ENCODE results near the gene VPS16. TPM values are rescaled to one million over a fixed set of nuclear protein-coding genes. Genes with fewer than 3 reads are reported as not detected.

Gene VPS16
- total RNA-seq, 4 donors from 2014 or later = 22.1 to 44.0 (median 30.7) TPM

DNA sequence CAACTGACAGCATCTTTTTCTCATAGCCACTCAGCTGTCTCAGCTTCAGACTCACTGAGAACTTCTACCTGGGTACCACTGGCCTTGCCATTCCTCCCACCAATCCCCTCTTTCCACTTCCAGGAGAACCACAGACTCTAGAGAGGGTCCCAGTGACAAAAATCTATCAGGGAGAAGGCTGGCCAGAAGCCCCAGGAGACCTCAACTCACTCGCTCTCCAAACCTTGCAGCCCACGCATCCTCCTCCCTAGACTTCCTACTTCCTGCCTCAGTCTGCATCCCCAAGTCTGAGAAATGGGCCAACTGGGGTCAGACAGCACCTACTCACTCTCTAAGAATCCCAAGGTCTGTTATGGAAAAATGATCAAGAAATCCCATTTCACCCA is 23.2 kb upstream of the VPS16 start:
- peaks cover 0 to 15% (median 0%) of the 10 kb centered on the region in 3 donors for H3K4me1 ChIP-seq
- H3K9me3 ChIP-seq = peaks cover 0 to 5% (median 0%) of the 10 kb centered on the region in 3 donors
- ATAC-seq = no peak
- WGBS, 2 donors (ENCODE audit: low coverage in 1 of 2) = 76 to 83% methylated on average over 2 of the region's 2 CpGs
- no peak overlapping the region for H3K27ac ChIP-seq
- TF ChIP-seq CTCF (IDR thresholded peaks at IDR 0.05) (no peak), EP300 (IDR thresholded peaks at IDR 0.05) (no peak), POLR2A (IDR thresholded peaks at IDR 0.05) (no peak), POLR2AphosphoS5 (IDR thresholded peaks at IDR 0.05) (no peak)
- no peak overlapping the region for H3K4me3 ChIP-seq
- H3K27me3 ChIP-seq = peaks cover 78% of the 10 kb centered on the region
- no peaks in the 10 kb centered on the region for H3K36me3 ChIP-seq

DNA sequence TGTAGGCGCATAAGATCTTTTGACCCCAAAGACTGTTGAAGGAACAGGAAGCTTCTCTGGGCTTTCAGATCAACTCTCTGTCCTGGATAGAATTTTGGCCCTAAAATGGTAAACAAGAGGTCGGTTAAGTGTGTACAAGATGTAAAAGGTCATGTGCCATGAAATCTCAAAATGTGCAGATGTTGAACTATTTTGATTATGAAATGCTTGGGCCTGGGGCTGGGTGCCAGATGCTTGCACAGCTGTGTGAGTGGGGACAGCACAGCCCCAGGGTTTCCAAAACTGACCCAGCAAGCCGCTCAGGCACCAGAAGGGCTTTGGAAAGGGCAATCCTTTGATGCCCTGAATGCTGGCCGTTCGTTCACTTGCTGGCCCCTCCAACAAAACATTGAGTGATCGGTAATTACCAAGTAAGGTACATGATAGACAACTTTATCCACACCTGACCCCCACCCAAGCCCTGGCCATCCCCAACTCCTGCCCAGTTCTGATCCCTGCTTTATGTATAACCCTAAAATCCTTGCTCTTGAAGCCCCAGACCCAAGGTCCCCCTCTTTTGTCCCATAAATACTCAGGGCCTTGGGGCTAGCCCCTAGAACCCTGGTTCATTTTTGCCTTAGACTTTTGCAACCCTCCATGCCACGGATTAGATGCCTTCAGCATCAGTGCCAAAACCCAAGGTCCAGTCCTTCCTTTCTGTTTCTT is 22.5 kb upstream of the VPS16 start:
- 75 to 79% methylated on average over 5 to 7 of the region's 7 CpGs for WGBS, 2 donors (ENCODE audit: low coverage in 1 of 2)
- Histone ChIP-seq H3K36me3 (no peaks in the 10 kb centered on the region), H3K27me3 (peaks cover 72% of the 10 kb centered on the region), H3K27ac (no peak overlapping the region), H3K9me3 (no peaks in the 10 kb centered on the region), H3K4me3 (no peak overlapping the region), H3K4me1 (peaks cover 0 to 15% (median 0%) of the 10 kb centered on the region in 3 donors)
- TF ChIP-seq CTCF (IDR thresholded peaks at IDR 0.05) (no peak), POLR2AphosphoS5 (IDR thresholded peaks at IDR 0.05) (no peak), EP300 (IDR thresholded peaks at IDR 0.05) (no peak), POLR2A (IDR thresholded peaks at IDR 0.05) (no peak)
- no peak for ATAC-seq

DNA sequence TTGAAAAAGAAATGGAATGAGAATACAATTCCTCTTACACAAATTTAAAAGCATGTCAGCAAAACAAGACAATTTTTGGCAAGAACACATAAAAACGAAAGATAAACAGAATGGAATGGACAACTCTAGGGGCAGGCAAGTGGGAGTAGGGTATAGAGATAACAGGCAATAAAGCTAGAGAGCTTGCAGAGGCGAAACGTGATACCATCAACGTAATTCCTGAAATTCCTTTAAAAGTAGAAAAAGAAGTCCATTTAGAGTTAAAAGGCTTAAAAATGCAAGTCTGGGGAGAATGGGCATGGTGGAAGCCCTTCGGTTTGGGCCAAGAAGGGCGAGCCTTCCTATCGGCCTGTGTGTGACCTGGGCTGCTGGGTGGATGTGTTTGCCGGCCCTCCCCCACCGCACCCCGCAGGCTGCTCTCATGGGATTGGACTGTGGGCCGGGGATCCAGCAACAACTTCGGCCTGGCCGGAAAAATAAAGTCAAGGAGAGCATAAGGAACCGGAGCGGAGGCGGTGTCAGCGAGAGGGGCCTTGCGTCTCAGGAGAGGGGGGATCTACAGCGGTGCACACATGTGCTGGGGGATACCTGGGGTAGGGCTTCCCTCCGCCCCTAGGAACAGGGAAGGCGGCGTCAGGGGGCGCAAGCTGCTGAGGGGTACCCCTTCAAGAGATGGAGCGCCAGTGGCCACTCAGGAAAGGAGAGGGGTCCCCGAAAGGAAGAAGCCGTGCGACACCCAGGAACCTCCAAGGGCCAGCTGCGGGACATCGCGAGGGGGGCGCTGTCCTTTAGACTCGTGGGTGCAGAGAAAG is 20.3 kb upstream of the VPS16 start:
- WGBS, 2 donors (ENCODE audit: low coverage in 1 of 2) = 22 to 25% methylated on average over 17 to 18 of the region's 32 CpGs
- no peak for TF ChIP-seq POLR2A (IDR thresholded peaks at IDR 0.05)
- TF ChIP-seq CTCF (IDR thresholded peaks at IDR 0.05) = no peak
- no peak for TF ChIP-seq EP300 (IDR thresholded peaks at IDR 0.05)
- TF ChIP-seq POLR2AphosphoS5 (IDR thresholded peaks at IDR 0.05) = no peak
- Histone ChIP-seq H3K27ac (no peak overlapping the region), H3K36me3 (no peaks in the 10 kb centered on the region), H3K9me3 (no peaks in the 10 kb centered on the region), H3K27me3 (peaks cover 61% of the 10 kb centered on the region), H3K4me3 (no peak overlapping the region), H3K4me1 (peaks cover 0 to 15% (median 0%) of the 10 kb centered on the region in 3 donors)
- no peak for ATAC-seq

DNA sequence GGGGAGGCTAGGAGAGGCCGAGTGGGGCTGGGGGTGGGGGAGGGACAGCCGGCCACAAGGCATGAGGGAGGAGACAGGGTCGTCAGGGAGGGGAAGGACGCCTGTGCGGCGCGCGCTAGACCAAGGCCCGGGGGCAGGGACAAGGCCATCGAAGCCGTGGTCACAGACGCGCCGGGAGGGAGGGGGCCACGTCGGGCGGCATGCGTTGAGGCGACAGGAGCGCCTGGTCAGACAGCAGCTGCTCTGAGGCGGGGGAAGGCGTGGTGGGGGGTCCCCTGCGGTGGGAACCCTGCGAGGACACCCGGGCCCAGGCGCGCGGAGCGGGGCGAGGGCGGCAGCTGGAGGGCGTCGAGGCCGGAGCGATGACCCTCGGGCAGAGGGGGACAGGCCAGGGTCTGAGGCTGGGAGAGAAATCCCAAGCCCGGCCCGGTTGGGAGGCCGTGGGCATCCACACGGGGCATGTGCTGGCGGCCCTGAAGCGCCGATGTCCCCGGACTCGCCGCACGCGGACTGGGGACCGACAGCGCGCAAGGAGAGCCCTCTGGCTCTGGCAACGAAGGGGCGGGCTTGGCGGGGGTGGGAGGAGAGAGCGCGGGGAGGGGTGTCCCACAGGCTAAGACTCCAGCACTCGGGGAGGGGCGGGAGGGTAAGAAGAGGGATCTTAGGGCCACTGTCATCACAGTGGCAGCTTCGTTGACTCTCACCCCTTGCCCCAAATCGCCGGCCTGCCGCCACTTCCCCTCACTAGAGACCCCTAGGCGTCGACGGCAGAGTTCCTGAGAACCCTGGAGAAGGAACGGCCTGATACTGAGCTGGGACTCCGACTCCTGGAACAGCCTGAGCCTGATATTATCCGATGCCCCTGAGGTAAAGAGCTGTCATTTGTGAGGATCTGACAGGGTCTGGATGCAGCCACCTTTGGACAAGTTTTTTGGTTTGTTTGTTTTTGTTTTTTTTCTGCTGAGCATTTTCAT is 19.4 kb upstream of the VPS16 start:
- H3K4me1 ChIP-seq = peaks cover 0 to 15% (median 0%) of the 10 kb centered on the region in 3 donors
- no peaks in the 10 kb centered on the region for H3K36me3 ChIP-seq
- no peak for TF ChIP-seq EP300 (IDR thresholded peaks at IDR 0.05)
- no peak for TF ChIP-seq CTCF (IDR thresholded peaks at IDR 0.05)
- TF ChIP-seq POLR2AphosphoS5 (IDR thresholded peaks at IDR 0.05) = no peak
- TF ChIP-seq POLR2A (IDR thresholded peaks at IDR 0.05) = no peak
- no peak overlapping the region for H3K4me3 ChIP-seq
- no peaks in the 10 kb centered on the region for H3K9me3 ChIP-seq
- 0 to 60% methylated on average over 1 to 9 of the region's 68 CpGs for WGBS, 2 donors (ENCODE audit: low coverage in 1 of 2)
- H3K27ac ChIP-seq = no peak overlapping the region
- peaks cover 66% of the 10 kb centered on the region for H3K27me3 ChIP-seq
- ATAC-seq = no peak

Measured in gastroesophageal sphincter (tissue), 4 donors.